Measurements from ENCODE around the gene BAZ2A.

DNA sequence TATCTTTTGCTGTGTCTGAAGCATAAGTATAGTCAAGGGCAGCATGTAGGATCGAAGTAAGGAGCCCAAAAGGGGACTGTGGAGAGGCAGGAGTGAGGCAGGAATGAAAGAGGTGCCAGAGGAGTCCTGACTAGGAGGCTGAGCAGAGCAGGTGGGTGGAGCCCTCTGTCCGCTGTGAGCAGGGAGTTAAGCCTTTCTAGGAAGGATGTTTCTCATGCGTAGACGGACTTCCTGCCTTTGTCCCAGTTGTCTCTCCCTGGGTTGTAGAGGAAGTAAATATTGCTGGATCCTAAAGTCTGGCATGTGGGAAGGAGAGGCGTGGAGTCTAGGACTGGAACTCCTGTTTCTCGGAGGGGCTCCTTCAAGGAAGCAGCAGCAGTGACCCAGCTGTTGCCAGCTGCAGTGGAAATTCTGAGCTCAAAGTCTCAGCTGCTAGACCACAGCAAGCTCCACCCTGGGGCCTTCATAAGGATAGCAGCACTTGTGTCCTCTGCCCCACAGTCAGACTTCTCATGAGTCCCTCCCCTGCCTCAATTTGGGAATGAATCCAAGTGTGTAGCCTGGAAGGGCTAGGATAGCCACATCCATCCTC, 64.5 kb downstream of the BAZ2A start:
- TF ChIP-seq EP300 (IDR thresholded peaks at IDR 0.05) (peak in 2 of 4 donors; percentile 57 to 62), POLR2AphosphoS5 (IDR thresholded peaks at IDR 0.05) (peak; percentile 49 to 82 (median 60))

Data from sigmoid colon (tissue), 4 donors.